Endothelial cell of umbilical vein (primary cell): ENCODE data around the gene MRPL47. TPM values are rescaled to one million over a fixed set of nuclear protein-coding genes. Genes with fewer than 3 reads are reported as not detected.

ENCODE experiments used
- BruUV-seq: library from RNA; stranded (reverse); fragments of 400-500 nt; replicated peaks from 2 replicates; lab custom pipeline; 2021; lab: Mats Ljungman, UMichigan
- CTCF ChIA-PET: fragments of 300-600, 350-600 bp; sonication (Branson Sonifier 250); formaldehyde crosslinking; loops from one replicate; lab custom pipeline; 2021; ENCODE audit warnings: antibody characterized with exemption, inconsistent platforms; lab: Charles Lee
- POLR2A ChIA-PET: fragments of 300-600, 350-600 bp; sonication (Branson Sonifier 250); formaldehyde crosslinking; loops from one replicate; lab custom pipeline; 2021; ENCODE audit warnings: antibody characterized with exemption, inconsistent platforms; lab: Charles Lee
- DNase-seq: peaks from one replicate; pipeline ENCODE4 v3.0.0-alpha.2; 2011; ENCODE audit warnings: low read depth, low spot score
- FAIRE-seq: peaks from 2 replicates; lab custom pipeline; 2011; peaks lifted over from hg19 to GRCh38; lab: Jason Lieb, UNC
- H2AFZ ChIP-seq: 2 replicates; pipeline ENCODE4 v1.6.0; 2012; ENCODE audit warnings: low read depth, low read length, control low read depth, inconsistent platforms
- H3K27ac ChIP-seq: 2 replicates; pipeline ENCODE4 v1.5.1; 2011; ENCODE audit warnings: low read depth, mild to moderate bottlenecking, control low read depth, low read length, moderate library complexity; ENCODE audit not compliant: insufficient read depth
- H3K27me3 ChIP-seq, 2 experiments: 2 replicates each; pipeline versions ENCODE4 v1.6.0 to v1.6.1; 2011; ENCODE audit warnings: low read length in 2 of 2, mixed read lengths in 1 of 2; ENCODE audit not compliant: control insufficient read depth in 2 of 2, insufficient read depth in 2 of 2
- H3K36me3 ChIP-seq, 2 experiments: 2 replicates in 1 of 2; 3 replicates in 1 of 2; pipeline ENCODE4 v1.5.1; 2011; ENCODE audit warnings: low read length in 2 of 2, mild to moderate bottlenecking in 1 of 2, moderate library complexity in 1 of 2; ENCODE audit not compliant: control insufficient read depth in 2 of 2, insufficient read depth in 2 of 2; ENCODE audit errors: extremely low read depth in 1 of 2
- H3K4me1 ChIP-seq: 3 replicates; pipeline ENCODE4 v1.5.1; 2011; ENCODE audit warnings: mild to moderate bottlenecking, low read length; ENCODE audit not compliant: control insufficient read depth, insufficient read depth; ENCODE audit errors: extremely low read depth
- H3K4me2 ChIP-seq: 2 replicates; pipeline ENCODE4 v1.6.1; 2011; ENCODE audit warnings: low read length, control low read depth, mixed read lengths; ENCODE audit not compliant: insufficient read depth
- H3K4me3 ChIP-seq, 3 experiments: fragments of 200-600 bp in 1 of 3; sonication (generic), shearing (Covaris generic) in 1 of 3; replicated peaks in 1 of 3; 2 replicates each; pipeline ENCODE4 v1.5.1; 2011 to 2016; ENCODE audit warnings: control low read depth in 3 of 3, low read length in 3 of 3, mild to moderate bottlenecking in 2 of 3, inconsistent platforms in 1 of 3, low read depth in 1 of 3, moderate library complexity in 1 of 3; ENCODE audit not compliant: insufficient read depth in 1 of 3
- H3K79me2 ChIP-seq: 2 replicates; pipeline ENCODE4 v1.6.0; 2012; ENCODE audit warnings: low read length, inconsistent platforms; ENCODE audit not compliant: control insufficient read depth, insufficient read depth
- H3K9ac ChIP-seq: replicated peaks from 2 replicates; pipeline ENCODE3; 2011; ENCODE audit warnings: low read length, control low read depth; ENCODE audit not compliant: insufficient read depth; ENCODE audit errors: extremely low read depth
- H3K9me1 ChIP-seq: replicated peaks from 3 replicates; pipeline ENCODE4 v1.6.0; 2011; ENCODE audit warnings: mild to moderate bottlenecking, low read length; ENCODE audit not compliant: control insufficient read depth, insufficient read depth; ENCODE audit errors: extremely low read depth
- H3K9me3 ChIP-seq: replicated peaks from 2 replicates; pipeline ENCODE4 v1.5.1; 2012; ENCODE audit warnings: low read length, inconsistent platforms; ENCODE audit not compliant: control insufficient read depth, insufficient read depth
- H4K20me1 ChIP-seq: replicated peaks from 2 replicates; pipeline ENCODE3; 2011; ENCODE audit warnings: mild to moderate bottlenecking, low read length; ENCODE audit not compliant: control insufficient read depth, insufficient read depth; ENCODE audit errors: extremely low read depth
- EZH2 ChIP-seq: IDR thresholded peaks from 2 replicates; pipeline ENCODE4 v1.6.1; 2012; ENCODE audit warnings: borderline replicate concordance, low read depth, mild to moderate bottlenecking, moderate library complexity, low read length, inconsistent platforms; ENCODE audit not compliant: severe bottlenecking
- FOS ChIP-seq: IDR thresholded peaks from 2 replicates; pipeline ENCODE4 v1.6.1; 2011; ENCODE audit warnings: mild to moderate bottlenecking, low read length, moderate library complexity, borderline replicate concordance; ENCODE audit not compliant: insufficient read depth
- GATA2 ChIP-seq: IDR thresholded peaks from 2 replicates; pipeline ENCODE4 v1.7.0; 2011; ENCODE audit warnings: low read depth, mild to moderate bottlenecking, moderate library complexity, mixed read lengths, low read length; ENCODE audit not compliant: insufficient read length, insufficient read depth
- JUN ChIP-seq: IDR thresholded peaks from 2 replicates; pipeline ENCODE4 v1.6.1; 2011; ENCODE audit warnings: borderline replicate concordance, low read depth; ENCODE audit not compliant: insufficient read length, insufficient read depth
- MYC ChIP-seq: IDR thresholded peaks from one replicate; pipeline ENCODE4 v1.6.1; 2011; ENCODE audit warnings: mild to moderate bottlenecking, low read depth, low read length
- POLR2A ChIP-seq: IDR thresholded peaks from 2 replicates; pipeline ENCODE4 v1.6.1; 2012; ENCODE audit warnings: low read depth, mild to moderate bottlenecking, control low read depth, low read length
- POLR2AphosphoS5 ChIP-seq: IDR thresholded peaks from 2 replicates; pipeline ENCODE4 v1.6.1; 2012; ENCODE audit warnings: low read depth, mild to moderate bottlenecking, control low read depth, low read length, moderate library complexity; ENCODE audit not compliant: insufficient read depth
- dilution Hi-C: fragments of 300-500 bp; cut with MboI; formaldehyde crosslinking; loops from one replicate; pipeline ENCODE4 v1.15.0; 2019; ENCODE audit warnings: low sequenced_read_pairs; ENCODE audit not compliant: extremely low pct_ligation_motif_present
- intact Hi-C: fragments of 100-400 bp; cut with micrococcal nuclease; formaldehyde crosslinking; loops from one replicate; pipeline ENCODE4 v1.10.0; 2022
- polyA plus RNA-seq, 4 experiments: library from polyadenylated mRNA; depleted of rRNA in 3 of 4; stranded (reverse) in 3 of 4; unstranded in 1 of 4; fragments of >200 nt; gene quantifications; 2 replicates each; pipeline versions ENCODE4 v1.2.1 to v1.2.3, GENCODE V29; 2011 to 2012; ENCODE audit warnings: missing spikeins in 1 of 4
- total RNA-seq: library from RNA; stranded (reverse); gene quantifications from 2 replicates; pipeline ENCODE4 v1.2.3, GENCODE V29; 2021
- TF ChIP-seq, protein P1 (sequence below), 2 donors: IDR thresholded peaks; 1 replicate in 1 of 2; 2 replicates in 1 of 2; pipeline ENCODE4 v1.5.1; 2011; ENCODE audit warnings: low read length in 2 of 2, mild to moderate bottlenecking in 2 of 2, moderate library complexity in 2 of 2, control low read depth in 1 of 2, inconsistent platforms in 1 of 2, low read depth in 1 of 2; ENCODE audit not compliant: insufficient read depth in 1 of 2; ENCODE audit errors: extremely low read depth in 1 of 2

The MRPL47 gene
- total and polyA plus RNA-seq, 2 donors (not counting 3 experiments of a cell fraction or from before 2014, with no cell fraction given) = 20.3 to 47.0 TPM

DNA sequence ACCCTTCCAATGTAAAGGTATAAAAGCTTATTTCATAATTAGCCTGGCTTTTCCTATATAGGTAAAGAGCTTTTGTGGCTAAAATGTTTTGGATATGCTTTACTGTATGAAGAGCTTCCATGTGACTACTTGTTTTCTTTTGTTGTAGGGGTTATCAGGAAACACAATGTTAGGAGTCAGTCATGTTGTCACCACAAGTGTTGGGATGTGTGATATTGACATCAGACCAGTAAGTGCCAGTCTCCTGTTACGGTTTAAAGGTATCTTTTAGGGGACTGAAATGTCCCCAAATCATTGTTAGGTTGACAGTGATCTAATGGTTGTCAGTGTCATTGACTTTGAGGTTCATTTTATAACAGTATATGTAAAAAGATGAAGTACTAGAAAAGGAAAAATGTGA lies 23.4 kb downstream of the MRPL47 start:
- CTCF ChIA-PET = no interaction called here
- BruUV-seq = no TSS peak

More for the DNA sequence above, 23.4 kb downstream of the MRPL47 start:
- Histone ChIP-seq H3K9me3 (no peaks in the 10 kb centered on the region), H3K4me1 (no peaks in the 10 kb centered on the region), H3K4me2 (no peak overlapping the region), H3K9ac (no peak overlapping the region), H2AFZ (no peak overlapping the region), H3K27me3 (no peaks in the 10 kb centered on the region), H3K27ac (no peak overlapping the region), H3K36me3 (peaks cover 0 to 18% of the 10 kb centered on the region in 2 experiments), H3K9me1 (no peaks in the 10 kb centered on the region), H3K79me2 (no peaks in the 10 kb centered on the region), H4K20me1 (no peaks in the 10 kb centered on the region), H3K4me3 (no peak overlapping the region)
- POLR2A ChIA-PET = no interaction called here
- TF ChIP-seq FOS = no peak
- no peak for TF ChIP-seq GATA2
- TF ChIP-seq POLR2A = no peak
- TF ChIP-seq JUN = no peak
- no peak for TF ChIP-seq MYC
- TF ChIP-seq, protein P1, sequence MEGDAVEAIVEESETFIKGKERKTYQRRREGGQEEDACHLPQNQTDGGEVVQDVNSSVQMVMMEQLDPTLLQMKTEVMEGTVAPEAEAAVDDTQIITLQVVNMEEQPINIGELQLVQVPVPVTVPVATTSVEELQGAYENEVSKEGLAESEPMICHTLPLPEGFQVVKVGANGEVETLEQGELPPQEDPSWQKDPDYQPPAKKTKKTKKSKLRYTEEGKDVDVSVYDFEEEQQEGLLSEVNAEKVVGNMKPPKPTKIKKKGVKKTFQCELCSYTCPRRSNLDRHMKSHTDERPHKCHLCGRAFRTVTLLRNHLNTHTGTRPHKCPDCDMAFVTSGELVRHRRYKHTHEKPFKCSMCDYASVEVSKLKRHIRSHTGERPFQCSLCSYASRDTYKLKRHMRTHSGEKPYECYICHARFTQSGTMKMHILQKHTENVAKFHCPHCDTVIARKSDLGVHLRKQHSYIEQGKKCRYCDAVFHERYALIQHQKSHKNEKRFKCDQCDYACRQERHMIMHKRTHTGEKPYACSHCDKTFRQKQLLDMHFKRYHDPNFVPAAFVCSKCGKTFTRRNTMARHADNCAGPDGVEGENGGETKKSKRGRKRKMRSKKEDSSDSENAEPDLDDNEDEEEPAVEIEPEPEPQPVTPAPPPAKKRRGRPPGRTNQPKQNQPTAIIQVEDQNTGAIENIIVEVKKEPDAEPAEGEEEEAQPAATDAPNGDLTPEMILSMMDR (IDR thresholded peaks at IDR 0.05; ENCODE audit: extremely low read depth in 1 of 2, insufficient read depth in 1 of 2, low read depth in 1 of 2, low read length in 2 of 2) = no peak
- no peak for TF ChIP-seq POLR2AphosphoS5
- no peak for TF ChIP-seq EZH2
- dilution Hi-C loops (no loop called here), intact Hi-C loops (no loop called here)
- FAIRE-seq = no peak
- no peak for DNase-seq
